Natural killer cell (primary cell): Measurements from ENCODE around the gene POLG2. TPM values are rescaled to one million over a fixed set of nuclear protein-coding genes. Genes with fewer than 3 reads are reported as not detected.
"Not testable (repeated sequence)": the region's sequence is repeated elsewhere in the genome, so short reads cannot be mapped to it uniquely, and the experiment has no call there.

Source experiments
- ATAC-seq, 3 donors: fragments of 150-1000 bp in 2 of 3; fragments of 200-7000 bp in 1 of 3; cut with Tn5 transposase; 1 replicate in 1 of 3; 2 replicates in 2 of 3; pipeline ENCODE4 v1.10.0; 2021; ENCODE audit warnings: mild to moderate bottlenecking in 2 of 3, moderate library complexity in 2 of 3
- DNase-seq, 2 donors: peaks; one replicate each; pipeline versions ENCODE4 v3.0.0 to v3.0.0-alpha.2; 2013 to 2021; ENCODE audit warnings: mixed read lengths in 1 of 2
- H3K27ac ChIP-seq: one replicate; pipeline ENCODE4 v1.5.1; 2013; ENCODE audit warnings: mild to moderate bottlenecking, low read length
- H3K27me3 ChIP-seq: one replicate; pipeline ENCODE4 v1.6.1; 2013; ENCODE audit warnings: low read length; ENCODE audit not compliant: control insufficient read depth, insufficient read depth
- H3K36me3 ChIP-seq: one replicate; pipeline ENCODE4 v1.6.1; 2013; ENCODE audit warnings: low read length; ENCODE audit not compliant: control insufficient read depth, insufficient read depth
- H3K4me1 ChIP-seq: one replicate; pipeline ENCODE4 v1.6.1; 2013; ENCODE audit warnings: low read length; ENCODE audit not compliant: control insufficient read depth, insufficient read depth
- H3K4me3 ChIP-seq: one replicate; pipeline ENCODE4 v1.5.1; 2013; ENCODE audit warnings: low read length
- H3K9me3 ChIP-seq: one replicate; pipeline ENCODE4 v1.6.1; 2013; ENCODE audit warnings: low read length; ENCODE audit not compliant: control insufficient read depth, insufficient read depth
- H3K27ac Mint-ChIP-seq, 2 donors: one replicate each; pipeline ENCODE4 v1.8.0; 2022; ENCODE audit warnings: mild to moderate bottlenecking in 2 of 2, mixed read lengths in 2 of 2, moderate library complexity in 1 of 2
- H3K27me3 Mint-ChIP-seq, 2 donors: one replicate each; pipeline ENCODE4 v1.8.0; 2022; ENCODE audit warnings: low read depth in 2 of 2, mixed read lengths in 2 of 2
- H3K36me3 Mint-ChIP-seq: one replicate; pipeline ENCODE4 v1.8.0; 2022; ENCODE audit warnings: mixed read lengths
- H3K4me1 Mint-ChIP-seq, 2 donors: one replicate each; pipeline ENCODE4 v1.8.0; 2022; ENCODE audit warnings: mixed read lengths in 2 of 2
- H3K4me3 Mint-ChIP-seq: one replicate; pipeline ENCODE4 v1.8.0; 2022; ENCODE audit warnings: mild to moderate bottlenecking, moderate library complexity, mixed read lengths
- H3K9me3 Mint-ChIP-seq, 2 donors: one replicate each; pipeline ENCODE4 v1.8.0; 2022; ENCODE audit warnings: mixed read lengths in 2 of 2
- WGBS: methylation state at CpG from one replicate; pipeline ENCODE4 v1.1.7; 2013; ENCODE audit warnings: missing lambda C conversion rate; ENCODE audit not compliant: insufficient coverage; 5-methylcytosine and 5-hydroxymethylcytosine counted together
- intact Hi-C: fragments of 100-400 bp; cut with micrococcal nuclease; formaldehyde crosslinking; loops from one replicate; pipeline ENCODE4 v1.14.2; 2022
- total RNA-seq, 4 donors: library from RNA; stranded (reverse); fragments of 120-200 nt in 1 of 4; gene quantifications; one replicate each; pipeline versions ENCODE4 v1.2.3 to v1.2.4, GENCODE V29; 2013 to 2022
- TF ChIP-seq, protein P1 (sequence below): fragments of 200-600 bp; IDR thresholded peaks from one replicate; pipeline ENCODE4 v1.8.0; 2022; ENCODE audit warnings: antibody characterized with exemption

Gene POLG2
- total RNA-seq, 3 donors from 2014 or later (not counting 1 experiment from before 2014, with no cell fraction given), result 34.7 to 65.3 (median 41.2) TPM

DNA sequence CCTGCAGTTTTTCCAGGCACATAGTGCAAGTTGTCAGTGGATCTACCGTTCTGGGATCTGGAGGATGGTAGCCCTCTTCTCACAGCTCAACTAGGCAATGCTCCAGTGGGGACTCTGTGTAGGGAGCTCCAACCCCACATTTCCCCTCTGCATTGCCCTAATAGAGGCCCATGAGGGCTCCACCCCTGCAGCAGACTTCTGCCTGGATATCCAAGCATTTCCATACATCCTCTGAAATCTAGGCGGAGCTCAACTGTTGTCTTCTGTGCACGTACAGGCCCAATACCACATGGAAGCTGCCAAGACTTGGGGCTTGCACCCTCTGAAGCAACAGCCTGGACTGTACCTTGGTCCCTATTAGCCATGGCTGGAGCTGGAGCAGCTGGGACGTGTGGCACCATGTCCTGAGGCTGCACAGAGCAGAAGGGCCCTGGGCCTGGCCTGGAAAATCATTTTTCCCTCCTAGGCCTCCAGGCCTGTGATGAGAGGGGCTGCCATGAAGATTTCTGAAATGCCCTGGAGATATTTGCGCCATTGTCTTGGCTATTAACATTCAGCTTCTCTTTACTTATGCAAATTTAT lies 58.8 kb downstream of the POLG2 start:
- no peak for ATAC-seq
- TF ChIP-seq, protein P1, sequence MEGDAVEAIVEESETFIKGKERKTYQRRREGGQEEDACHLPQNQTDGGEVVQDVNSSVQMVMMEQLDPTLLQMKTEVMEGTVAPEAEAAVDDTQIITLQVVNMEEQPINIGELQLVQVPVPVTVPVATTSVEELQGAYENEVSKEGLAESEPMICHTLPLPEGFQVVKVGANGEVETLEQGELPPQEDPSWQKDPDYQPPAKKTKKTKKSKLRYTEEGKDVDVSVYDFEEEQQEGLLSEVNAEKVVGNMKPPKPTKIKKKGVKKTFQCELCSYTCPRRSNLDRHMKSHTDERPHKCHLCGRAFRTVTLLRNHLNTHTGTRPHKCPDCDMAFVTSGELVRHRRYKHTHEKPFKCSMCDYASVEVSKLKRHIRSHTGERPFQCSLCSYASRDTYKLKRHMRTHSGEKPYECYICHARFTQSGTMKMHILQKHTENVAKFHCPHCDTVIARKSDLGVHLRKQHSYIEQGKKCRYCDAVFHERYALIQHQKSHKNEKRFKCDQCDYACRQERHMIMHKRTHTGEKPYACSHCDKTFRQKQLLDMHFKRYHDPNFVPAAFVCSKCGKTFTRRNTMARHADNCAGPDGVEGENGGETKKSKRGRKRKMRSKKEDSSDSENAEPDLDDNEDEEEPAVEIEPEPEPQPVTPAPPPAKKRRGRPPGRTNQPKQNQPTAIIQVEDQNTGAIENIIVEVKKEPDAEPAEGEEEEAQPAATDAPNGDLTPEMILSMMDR, result no peak
- Mint-ChIP-seq H3K9me3 (peaks cover 2 to 5% of the 10 kb centered on the region in 2 donors), H3K27me3 (no peaks in the 10 kb centered on the region), H3K4me3 (no peak overlapping the region), H3K27ac (no peak overlapping the region), H3K4me1 (peaks cover 12% of the 10 kb centered on the region in 2 donors), H3K36me3 (peaks cover 9% of the 10 kb centered on the region)
- Histone ChIP-seq H3K4me1 (peaks cover 21% of the 10 kb centered on the region), H3K27ac (no peak overlapping the region), H3K36me3 (no peaks in the 10 kb centered on the region), H3K9me3 (peaks cover 21% of the 10 kb centered on the region), H3K4me3 (no peak overlapping the region), H3K27me3 (no peaks in the 10 kb centered on the region)
- 95% methylated on average over 5 of the region's 5 CpGs for WGBS
- intact Hi-C loops, result no loop called here
- no peak for DNase-seq

DNA sequence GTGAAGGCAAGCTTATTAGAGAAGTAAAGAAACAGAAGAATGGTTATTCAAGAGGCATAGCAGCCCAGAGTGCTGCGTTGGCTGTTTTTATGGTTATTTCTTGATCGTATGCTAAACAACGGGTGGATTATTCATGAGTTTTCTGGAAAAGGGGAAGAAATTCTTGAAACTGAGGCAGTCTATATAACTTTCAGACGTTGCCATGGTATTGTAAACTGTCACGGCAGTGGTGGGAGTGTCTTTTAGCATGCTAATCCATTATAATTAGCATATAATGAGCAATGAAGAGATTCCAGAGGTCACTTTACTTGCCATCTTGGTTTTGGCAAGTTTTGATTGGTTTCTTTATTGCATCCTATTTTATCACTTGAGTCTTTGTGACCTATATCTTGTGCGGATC lies 65.3 kb downstream of the POLG2 start:
- no peaks in the 10 kb centered on the region for H3K36me3 Mint-ChIP-seq
- no peaks in the 10 kb centered on the region for H3K9me3 Mint-ChIP-seq
- Histone ChIP-seq H3K4me3 (no peak overlapping the region), H3K36me3 (no peaks in the 10 kb centered on the region), H3K9me3 (no peaks in the 10 kb centered on the region), H3K4me1 (no peaks in the 10 kb centered on the region), H3K27me3 (no peaks in the 10 kb centered on the region), H3K27ac (no peak overlapping the region)
- H3K27ac Mint-ChIP-seq, result no peak overlapping the region
- H3K4me1 Mint-ChIP-seq, result no peaks in the 10 kb centered on the region
- TF ChIP-seq, protein P1, result no peak
- peaks cover 5 to 6% of the 10 kb centered on the region in 2 donors for H3K27me3 Mint-ChIP-seq
- DNase-seq (no peak), ATAC-seq (no peak)
- intact Hi-C loops, result no loop called here
- H3K4me3 Mint-ChIP-seq, result no peak overlapping the region
- WGBS, result 92% methylated on average over 4 of the region's 6 CpGs

DNA sequence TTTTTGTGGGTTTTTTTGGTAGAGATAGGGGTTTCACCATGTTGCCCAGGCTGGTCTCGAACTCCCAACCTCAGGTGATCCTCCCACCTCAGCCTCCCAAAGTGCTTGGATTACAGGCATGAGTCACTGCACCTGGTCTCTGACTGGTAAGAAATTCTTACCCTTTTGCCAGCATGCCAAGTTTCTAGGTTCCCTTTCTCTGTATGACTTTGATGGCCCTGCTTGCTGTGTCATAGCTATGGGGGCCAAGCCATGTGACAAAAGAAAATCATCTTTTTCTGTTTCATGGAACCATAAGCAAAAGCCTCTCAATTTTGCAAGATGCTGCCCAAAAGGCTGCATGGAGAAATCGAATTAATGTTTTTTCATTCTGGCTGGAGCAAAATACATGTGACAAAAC lies 66.8 kb downstream of the POLG2 start:
- H3K4me1 Mint-ChIP-seq, H3K4me1 ChIP-seq, intact Hi-C loops: not testable (repeated sequence)

DNA sequence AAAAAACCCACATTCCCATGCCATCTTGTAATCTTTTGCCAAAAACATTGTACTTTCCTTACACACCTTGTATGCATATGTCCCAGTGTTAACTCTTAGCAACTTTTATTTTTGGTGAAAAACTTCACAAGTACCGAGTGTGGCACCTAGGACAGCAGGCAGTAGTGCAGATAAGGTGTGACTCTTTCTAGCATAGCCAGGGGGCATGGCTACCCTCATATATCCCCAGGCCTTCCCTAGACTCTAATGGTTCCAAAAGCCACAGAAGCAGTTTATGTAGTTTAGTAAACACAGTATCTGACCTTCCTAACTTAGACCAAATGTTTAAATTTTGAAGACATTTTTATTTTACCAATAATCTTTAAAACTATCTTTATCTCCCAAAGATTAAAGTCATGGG lies 68.4 kb downstream of the POLG2 start:
- H3K9me3 ChIP-seq, result no peaks in the 10 kb centered on the region
- H3K27me3 ChIP-seq, result no peaks in the 10 kb centered on the region
- H3K27ac ChIP-seq, result no peak overlapping the region
- Mint-ChIP-seq H3K27ac (no peak overlapping the region), H3K9me3 (no peaks in the 10 kb centered on the region), H3K4me3 (no peak overlapping the region), H3K36me3 (no peaks in the 10 kb centered on the region), H3K4me1 (no peaks in the 10 kb centered on the region), H3K27me3 (peaks cover 8 to 10% of the 10 kb centered on the region in 2 donors)
- intact Hi-C loops, result no loop called here
- 71% methylated on average over 1 of the region's 1 CpG for whole genome bisulfite sequencing
- no peak overlapping the region for H3K4me3 ChIP-seq
- DNase-seq, result no peak
- TF ChIP-seq, protein P1, result no peak
- H3K4me1 ChIP-seq, result no peaks in the 10 kb centered on the region
- ATAC-seq, result no peak
- H3K36me3 ChIP-seq, result no peaks in the 10 kb centered on the region

More for the DNA sequence above, 66.8 kb downstream of the POLG2 start:
- not testable (repeated sequence) for H3K36me3 ChIP-seq, H3K27ac ChIP-seq, H3K4me3 ChIP-seq, DNase-seq, H3K4me3 Mint-ChIP-seq, H3K36me3 Mint-ChIP-seq, H3K27ac Mint-ChIP-seq, H3K9me3 Mint-ChIP-seq, H3K27me3 Mint-ChIP-seq, H3K27me3 ChIP-seq, H3K9me3 ChIP-seq, ATAC-seq
- WGBS, result 82% methylated on average over 2 of the region's 2 CpGs

Other genes starting within 250 kb of the POLG2 start
- gene TEX2, start 233.8 kb downstream of the POLG2 start, total RNA-seq, result 10 to 100 TPM in 2 of 3 donors, 1 to 10 TPM in 1; 8.3 to 16.3 (median 11.3) TPM
- 10 to 100 TPM; 57.1 to 79.8 (median 72.6) TPM for gene PECAM1, start 106.2 kb downstream of the POLG2 start, total RNA-seq
- gene MILR1, start 47.9 kb downstream of the POLG2 start, total RNA-seq, result 10 to 100 TPM in 1 of 3 donors, 1 to 10 TPM in 2; 2.2 to 12.0 (median 3.3) TPM
- 1,000 to 10,000 TPM; 2,956 to 3,334 (median 3,276) TPM for gene DDX5, start 9.2 kb upstream of the POLG2 start, total RNA-seq
- 100 to 1,000 TPM; 152 to 187 (median 186) TPM for gene CEP95, start 9.9 kb upstream of the POLG2 start, total RNA-seq
- 10 to 100 TPM; 43.8 to 54.5 (median 46.5) TPM for gene SMURF2, start 165.3 kb upstream of the POLG2 start, total RNA-seq